ENCODE measurements around the gene PFDN4. TPM values are rescaled to one million over a fixed set of nuclear protein-coding genes. Genes with fewer than 3 reads are reported as not detected.
"Not testable (repeated sequence)": the region's sequence is repeated elsewhere in the genome, so short reads cannot be mapped to it uniquely, and the experiment has no call there.

The PFDN4 gene
- total and polyA plus RNA-seq, 10 donors: 14.1 to 74.4 (median 58.0) TPM

DNA sequence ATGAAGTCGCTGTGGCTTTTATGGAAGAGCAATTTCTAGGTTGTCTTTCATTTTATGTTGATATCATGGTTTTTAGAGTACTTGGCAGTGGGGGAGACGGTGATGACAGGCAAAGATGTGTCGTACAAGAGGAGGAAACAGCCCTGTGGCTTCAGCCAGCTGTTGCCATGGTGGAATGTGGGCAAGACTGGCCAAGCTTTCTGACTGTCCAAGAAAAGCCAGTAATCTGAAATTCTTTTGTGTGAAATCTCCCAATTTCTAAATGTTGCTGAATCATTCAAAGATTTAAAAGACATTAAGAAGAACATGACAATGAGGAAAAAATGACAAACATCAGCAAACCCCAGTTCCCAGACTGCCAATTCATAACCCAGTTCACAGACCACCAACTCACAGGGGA, 23.1 kb downstream of the PFDN4 start:
- 54 to 76% (median 67%) methylated on average over 3 of the region's 3 CpGs for WGBS, 5 donors
- TF ChIP-seq, protein P1, sequence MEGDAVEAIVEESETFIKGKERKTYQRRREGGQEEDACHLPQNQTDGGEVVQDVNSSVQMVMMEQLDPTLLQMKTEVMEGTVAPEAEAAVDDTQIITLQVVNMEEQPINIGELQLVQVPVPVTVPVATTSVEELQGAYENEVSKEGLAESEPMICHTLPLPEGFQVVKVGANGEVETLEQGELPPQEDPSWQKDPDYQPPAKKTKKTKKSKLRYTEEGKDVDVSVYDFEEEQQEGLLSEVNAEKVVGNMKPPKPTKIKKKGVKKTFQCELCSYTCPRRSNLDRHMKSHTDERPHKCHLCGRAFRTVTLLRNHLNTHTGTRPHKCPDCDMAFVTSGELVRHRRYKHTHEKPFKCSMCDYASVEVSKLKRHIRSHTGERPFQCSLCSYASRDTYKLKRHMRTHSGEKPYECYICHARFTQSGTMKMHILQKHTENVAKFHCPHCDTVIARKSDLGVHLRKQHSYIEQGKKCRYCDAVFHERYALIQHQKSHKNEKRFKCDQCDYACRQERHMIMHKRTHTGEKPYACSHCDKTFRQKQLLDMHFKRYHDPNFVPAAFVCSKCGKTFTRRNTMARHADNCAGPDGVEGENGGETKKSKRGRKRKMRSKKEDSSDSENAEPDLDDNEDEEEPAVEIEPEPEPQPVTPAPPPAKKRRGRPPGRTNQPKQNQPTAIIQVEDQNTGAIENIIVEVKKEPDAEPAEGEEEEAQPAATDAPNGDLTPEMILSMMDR (IDR thresholded peaks at IDR 0.05 in 8 of 11, conservative IDR thresholded peaks at IDR 0.05 in 3 of 11): no peak
- TF ChIP-seq POLR2A (IDR thresholded peaks at IDR 0.05) (no peak), POLR2AphosphoS5 (IDR thresholded peaks at IDR 0.05) (no peak)
- intact Hi-C loops (cut with DNase I; ENCODE audit: low total_unique reads): no loop called here
- no peak for DNase-seq
- no peaks in the 10 kb centered on the region for H3K4me1 ChIP-seq
- peaks cover 0 to 29% (median 16%) of the 10 kb centered on the region in 8 donors for H3K9me3 ChIP-seq
- no peak overlapping the region for H3K27ac ChIP-seq
- H3K36me3 ChIP-seq: no peaks in the 10 kb centered on the region
- peaks cover 0 to 13% (median 0%) of the 10 kb centered on the region in 7 donors for H3K27me3 ChIP-seq (replicated peaks in 1 of 7)
- no peak overlapping the region for H3K4me3 ChIP-seq

DNA sequence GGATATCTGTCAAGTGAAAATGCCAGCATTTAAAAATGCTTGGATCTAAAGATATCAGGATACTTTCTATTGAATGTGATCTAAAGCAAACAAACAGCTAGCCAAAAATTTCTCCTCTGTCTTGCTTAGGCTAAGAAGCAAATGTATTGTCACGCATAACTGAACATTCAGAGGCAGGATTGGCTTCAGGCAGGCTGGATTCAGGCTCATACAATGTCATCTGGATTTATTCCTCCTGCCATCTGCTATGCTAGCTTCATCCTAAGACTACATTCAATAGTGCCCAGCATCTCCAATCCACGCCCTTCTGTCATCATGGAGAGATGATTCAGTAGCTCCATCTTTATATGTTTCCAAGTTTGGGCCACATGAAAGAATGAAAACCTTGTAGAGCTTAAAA, 27.1 kb downstream of the PFDN4 start:
- H3K4me1 ChIP-seq: no peaks in the 10 kb centered on the region
- no peak for DNase-seq
- 80 to 90% (median 83%) methylated on average over 2 of the region's 2 CpGs for WGBS, 5 donors
- peaks cover 0 to 14% (median 6%) of the 10 kb centered on the region in 8 donors for H3K9me3 ChIP-seq
- no peaks in the 10 kb centered on the region for H3K36me3 ChIP-seq
- no peak overlapping the region for H3K27ac ChIP-seq
- no peak overlapping the region for H3K4me3 ChIP-seq
- intact Hi-C loops (cut with DNase I; ENCODE audit: low total_unique reads): no loop called here
- peaks cover 0 to 25% (median 0%) of the 10 kb centered on the region in 7 donors for H3K27me3 ChIP-seq (replicated peaks in 1 of 7)
- TF ChIP-seq, protein P1 (IDR thresholded peaks at IDR 0.05 in 8 of 11, conservative IDR thresholded peaks at IDR 0.05 in 3 of 11): no peak
- no peak for TF ChIP-seq POLR2A (IDR thresholded peaks at IDR 0.05)
- TF ChIP-seq POLR2AphosphoS5 (IDR thresholded peaks at IDR 0.05): no peak

DNA sequence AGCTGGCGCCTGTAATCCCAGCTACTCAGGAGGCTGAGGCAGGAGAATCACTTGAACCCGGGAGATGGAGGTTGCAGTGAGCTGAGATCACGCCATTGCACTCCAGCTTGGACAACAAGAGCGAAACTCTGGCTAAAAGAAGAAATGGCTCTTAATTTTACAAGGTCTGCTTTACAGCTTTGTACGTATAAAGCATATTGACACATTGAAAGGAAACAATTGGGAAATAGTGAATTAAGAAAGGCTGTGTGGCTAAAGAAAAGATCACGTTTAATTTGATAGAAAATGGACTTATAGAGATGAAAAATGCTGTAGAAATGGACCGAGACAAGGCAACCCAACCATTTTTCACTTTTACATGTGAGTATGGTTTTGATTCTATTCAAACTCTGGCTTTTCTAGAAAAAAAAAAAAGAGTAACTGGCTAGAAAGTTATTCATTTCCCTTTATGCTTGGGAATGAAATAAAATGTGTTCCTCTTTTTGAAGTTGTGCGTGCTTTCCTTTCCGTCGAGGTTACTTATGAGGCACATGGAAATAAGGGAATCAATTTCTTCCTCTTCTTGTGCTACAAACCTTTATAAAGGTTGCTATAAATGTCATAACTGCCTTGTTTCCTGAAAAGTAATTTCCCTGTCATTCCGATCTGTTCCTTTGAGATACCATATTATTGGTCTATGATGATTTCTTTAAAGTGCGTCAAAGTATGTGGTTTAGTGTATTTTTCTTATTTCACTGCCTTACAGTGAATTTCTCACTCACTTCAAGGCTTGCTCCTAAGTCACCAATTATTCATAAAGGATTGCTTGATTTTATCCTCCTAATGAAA, 29.4 kb downstream of the PFDN4 start:
- Histone ChIP-seq H3K4me1 (no peaks in the 10 kb centered on the region), H3K4me3 (no peak overlapping the region), H3K36me3 (no peaks in the 10 kb centered on the region), H3K27ac (no peak overlapping the region), H3K27me3 (replicated peaks in 1 of 7) (peaks cover 0 to 26% (median 0%) of the 10 kb centered on the region in 7 donors), H3K9me3 (peaks cover 0 to 9% (median 5%) of the 10 kb centered on the region in 8 donors)
- 54 to 71% (median 63%) methylated on average over 12 of the region's 12 CpGs for WGBS, 5 donors
- no peak for DNase-seq
- TF ChIP-seq, protein P1 (IDR thresholded peaks at IDR 0.05 in 8 of 11, conservative IDR thresholded peaks at IDR 0.05 in 3 of 11): no peak
- TF ChIP-seq POLR2A (IDR thresholded peaks at IDR 0.05): no peak
- TF ChIP-seq POLR2AphosphoS5 (IDR thresholded peaks at IDR 0.05): no peak
- intact Hi-C loops (cut with DNase I; ENCODE audit: low total_unique reads): no loop called here

DNA sequence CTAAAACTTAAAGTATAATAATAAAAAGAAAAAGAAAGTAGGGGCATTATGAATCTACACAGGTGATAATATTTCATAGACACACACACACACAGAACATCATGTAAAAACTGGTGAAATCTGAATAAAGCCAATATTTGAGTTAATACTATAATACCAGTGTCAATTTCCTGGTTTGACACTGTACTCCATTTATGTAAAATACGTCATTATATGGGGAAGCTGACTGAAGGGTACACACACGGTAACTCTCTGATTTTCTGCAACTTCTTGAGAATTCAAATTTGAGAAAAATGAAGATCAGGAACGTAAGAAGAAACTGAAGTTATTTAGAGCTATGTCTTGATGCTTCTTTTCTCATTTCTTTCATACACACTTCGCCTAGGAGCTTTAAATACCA, 36.2 kb downstream of the PFDN4 start:
- TF ChIP-seq POLR2AphosphoS5 (IDR thresholded peaks at IDR 0.05) (no peak), POLR2A (IDR thresholded peaks at IDR 0.05) (no peak)
- TF ChIP-seq, protein P1 (IDR thresholded peaks at IDR 0.05 in 8 of 11, conservative IDR thresholded peaks at IDR 0.05 in 3 of 11): no peak
- intact Hi-C loops (cut with DNase I; ENCODE audit: low total_unique reads): no loop called here
- Histone ChIP-seq H3K36me3 (no peaks in the 10 kb centered on the region), H3K4me1 (no peaks in the 10 kb centered on the region), H3K9me3 (peaks cover 0 to 16% (median 2%) of the 10 kb centered on the region in 8 donors), H3K4me3 (no peak overlapping the region), H3K27ac (no peak overlapping the region), H3K27me3 (replicated peaks in 1 of 7) (peaks cover 0 to 4% (median 0%) of the 10 kb centered on the region in 7 donors)
- 80 to 90% (median 84%) methylated on average over 4 of the region's 4 CpGs for WGBS, 5 donors
- no peak for DNase-seq

DNA sequence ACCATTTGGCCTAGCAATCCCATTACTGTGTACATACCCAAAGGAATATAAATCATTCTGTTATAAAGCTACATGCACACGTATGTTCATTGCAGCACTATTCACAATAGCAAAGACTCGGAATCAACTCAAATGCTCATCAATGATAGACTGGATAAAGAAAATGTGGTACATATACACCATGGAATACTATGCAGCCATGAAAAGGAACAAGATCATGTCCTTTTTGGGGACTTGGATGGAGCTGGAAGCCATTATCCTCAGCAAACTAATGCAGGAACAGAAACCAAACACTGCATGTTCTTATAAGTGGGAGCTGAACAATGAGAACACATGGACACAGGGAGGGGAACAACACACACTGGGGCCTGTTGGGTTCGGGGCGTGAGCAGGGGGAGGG, 40.8 kb downstream of the PFDN4 start:
- H3K9me3 ChIP-seq; H3K27me3 ChIP-seq (replicated peaks in 1 of 7); H3K27ac ChIP-seq; H3K4me1 ChIP-seq; intact Hi-C loops (cut with DNase I; ENCODE audit: low total_unique reads); H3K36me3 ChIP-seq; DNase-seq; H3K4me3 ChIP-seq: not testable (repeated sequence)
- WGBS, 5 donors: 84 to 95% (median 92%) methylated on average over 4 of the region's 4 CpGs
